Nephron progenitor cell (in vitro differentiated cells): ENCODE data around the gene TMEM131L.
A peak's percentile ranks its signal among the peaks of the same experiment; 100 is the strongest.

Experiments
- DNase-seq: peaks from one replicate; pipeline ENCODE4 v3.0.0; 2021
- H3K27ac Mint-ChIP-seq: 2 replicates; pipeline ENCODE4 v1.8.0; 2021; ENCODE audit warnings: mild to moderate bottlenecking, moderate library complexity, mixed read lengths
- H3K27me3 Mint-ChIP-seq: 2 replicates; pipeline ENCODE4 v1.8.0; 2021; ENCODE audit warnings: mild to moderate bottlenecking, low read depth, mixed read lengths; ENCODE audit not compliant: poor library complexity
- H3K36me3 Mint-ChIP-seq: 2 replicates; pipeline ENCODE4 v1.8.0; 2021; ENCODE audit warnings: low read depth, mixed read lengths
- H3K4me1 Mint-ChIP-seq: 2 replicates; pipeline ENCODE4 v1.8.0; 2021; ENCODE audit warnings: mixed read lengths
- H3K4me3 Mint-ChIP-seq: 2 replicates; pipeline ENCODE4 v1.8.0; 2021; ENCODE audit warnings: mild to moderate bottlenecking, moderate library complexity, mixed read lengths
- H3K9me3 Mint-ChIP-seq: 2 replicates; pipeline ENCODE4 v1.8.0; 2021; ENCODE audit warnings: mild to moderate bottlenecking, moderate library complexity, mixed read lengths
- CTCF ChIP-seq: fragments of 200-600 bp; sonication (generic); IDR thresholded peaks from 2 replicates; pipeline ENCODE4 v1.5.0; 2021; ENCODE audit warnings: antibody characterized with exemption

The TMEM131L gene

GRCh38 chr4:153420361-153420760 is 45.8 kb upstream of the TMEM131L start:
- H3K27ac Mint-ChIP-seq, result peak overlapping the region; percentile 17
- no peak overlapping the region for H3K4me3 Mint-ChIP-seq
- TF ChIP-seq CTCF, result no peak
- DNase-seq, result no peak
- no peaks in the 10 kb centered on the region for H3K27me3 Mint-ChIP-seq
- peaks cover 13% of the 10 kb centered on the region for H3K4me1 Mint-ChIP-seq
- H3K36me3 Mint-ChIP-seq, result peaks cover 6% of the 10 kb centered on the region
- no peaks in the 10 kb centered on the region for H3K9me3 Mint-ChIP-seq

GRCh38 chr4:153421941-153422340 is 44.2 kb upstream of the TMEM131L start:
- DNase-seq, result no peak
- no peak overlapping the region for H3K4me3 Mint-ChIP-seq
- TF ChIP-seq CTCF, result no peak
- H3K27me3 Mint-ChIP-seq, result no peaks in the 10 kb centered on the region
- peaks cover 6% of the 10 kb centered on the region for H3K36me3 Mint-ChIP-seq
- peaks cover 13% of the 10 kb centered on the region for H3K4me1 Mint-ChIP-seq
- H3K9me3 Mint-ChIP-seq, result no peaks in the 10 kb centered on the region
- no peak overlapping the region for H3K27ac Mint-ChIP-seq

GRCh38 chr4:153426207-153426885 is 39.8 kb upstream of the TMEM131L start:
- DNase-seq, result no peak
- H3K36me3 Mint-ChIP-seq, result no peaks in the 10 kb centered on the region
- no peaks in the 10 kb centered on the region for H3K27me3 Mint-ChIP-seq
- H3K27ac Mint-ChIP-seq, result no peak overlapping the region
- peaks cover 10% of the 10 kb centered on the region for H3K4me1 Mint-ChIP-seq
- H3K9me3 Mint-ChIP-seq, result no peaks in the 10 kb centered on the region
- no peak for TF ChIP-seq CTCF
- no peak overlapping the region for H3K4me3 Mint-ChIP-seq

GRCh38 chr4:153427363-153428071 is 38.6 kb upstream of the TMEM131L start:
- H3K4me1 Mint-ChIP-seq, result peaks cover 10% of the 10 kb centered on the region
- H3K27me3 Mint-ChIP-seq, result no peaks in the 10 kb centered on the region
- no peak overlapping the region for H3K4me3 Mint-ChIP-seq
- DNase-seq, result no peak
- no peak for TF ChIP-seq CTCF
- H3K27ac Mint-ChIP-seq, result no peak overlapping the region
- H3K9me3 Mint-ChIP-seq, result no peaks in the 10 kb centered on the region
- H3K36me3 Mint-ChIP-seq, result no peaks in the 10 kb centered on the region

GRCh38 chr4:153428941-153429475 is 37.2 kb upstream of the TMEM131L start:
- no peaks in the 10 kb centered on the region for H3K9me3 Mint-ChIP-seq
- no peak for DNase-seq
- H3K4me3 Mint-ChIP-seq, result no peak overlapping the region
- peak overlapping the region; percentile 31 for H3K27ac Mint-ChIP-seq
- no peaks in the 10 kb centered on the region for H3K27me3 Mint-ChIP-seq
- peaks cover 10% of the 10 kb centered on the region for H3K4me1 Mint-ChIP-seq
- H3K36me3 Mint-ChIP-seq, result no peaks in the 10 kb centered on the region
- TF ChIP-seq CTCF, result no peak
